ENCODE results near the gene KIAA0753. TPM values are rescaled to one million over a fixed set of nuclear protein-coding genes. Genes with fewer than 3 reads are reported as not detected.

The KIAA0753 gene
- total RNA-seq, 4 donors from 2014 or later, result 10.6 to 17.5 (median 11.1) TPM

- TF ChIP-seq CTCF (IDR thresholded peaks at IDR 0.05; ENCODE audit: low read depth), result no peak
Measured at GRCh38 chr17:6555331-6556120, 85.0 kb downstream of the KIAA0753 start.

- no peak for TF ChIP-seq CTCF (IDR thresholded peaks at IDR 0.05; ENCODE audit: low read depth)
Measured at GRCh38 chr17:6554871-6555330, 85.6 kb downstream of the KIAA0753 start.

GRCh38 chr17:6554342-6554741, 86.2 kb downstream of the KIAA0753 start:
- TF ChIP-seq CTCF (IDR thresholded peaks at IDR 0.05; ENCODE audit: low read depth), result no peak

GRCh38 chr17:6551869-6552531, 88.5 kb downstream of the KIAA0753 start:
- TF ChIP-seq CTCF (IDR thresholded peaks at IDR 0.05; ENCODE audit: low read depth), result no peak

- no peak for TF ChIP-seq CTCF (IDR thresholded peaks at IDR 0.05; ENCODE audit: low read depth)
Measured at GRCh38 chr17:6551356-6551755, 89.2 kb downstream of the KIAA0753 start.

GRCh38 chr17:6549384-6550036, 91.0 kb downstream of the KIAA0753 start:
- TF ChIP-seq CTCF (IDR thresholded peaks at IDR 0.05; ENCODE audit: low read depth), result no peak

All from subcutaneous adipose tissue (tissue), 4 donors.